Activated CD8-positive, alpha-beta T cell treated with anti-CD3 and anti-CD28 coated beads for 36 hours (primary cell): Measurements from ENCODE around the gene APOBEC3B. TPM values are rescaled to one million over a fixed set of nuclear protein-coding genes. Genes with fewer than 3 reads are reported as not detected.
A peak's percentile ranks its signal among the peaks of the same experiment; 100 is the strongest.
"Not testable (repeated sequence)": the region's sequence is repeated elsewhere in the genome, so short reads cannot be mapped to it uniquely, and the experiment has no call there.

Experiments
- ATAC-seq: fragments of 200-7000 bp; cut with Tn5 transposase; one replicate; pipeline ENCODE4 v1.10.0; 2021; ENCODE audit warnings: mild to moderate bottlenecking, moderate library complexity
- CTCF ChIA-PET: fragments of 350-600 bp; sonication (Branson Sonifier 250); formaldehyde crosslinking; loops from one replicate; lab custom pipeline; 2021; ENCODE audit warnings: antibody characterized with exemption; lab: Charles Lee
- POLR2A ChIA-PET: fragments of 350-600 bp; sonication (Branson Sonifier 250); formaldehyde crosslinking; loops from one replicate; lab custom pipeline; 2021; ENCODE audit warnings: antibody characterized with exemption; lab: Charles Lee
- DNase-seq: peaks from one replicate; pipeline ENCODE4 v3.0.0-alpha.2; 2020
- H3K27ac Mint-ChIP-seq: one replicate; pipeline ENCODE4 v1.8.0; 2021; ENCODE audit warnings: mild to moderate bottlenecking, mixed read lengths
- H3K27me3 Mint-ChIP-seq: one replicate; pipeline ENCODE4 v1.8.0; 2021; ENCODE audit warnings: mixed read lengths
- H3K36me3 Mint-ChIP-seq: one replicate; pipeline ENCODE4 v1.8.0; 2021; ENCODE audit warnings: low read depth, mixed read lengths
- H3K4me1 Mint-ChIP-seq: one replicate; pipeline ENCODE4 v1.8.0; 2021; ENCODE audit warnings: low read depth, mixed read lengths
- H3K4me3 Mint-ChIP-seq: one replicate; pipeline ENCODE4 v1.8.0; 2021; ENCODE audit warnings: mild to moderate bottlenecking, moderate library complexity, mixed read lengths
- H3K9me3 Mint-ChIP-seq: one replicate; pipeline ENCODE4 v1.8.0; 2021; ENCODE audit warnings: mixed read lengths
- intact Hi-C: fragments of 100-400 bp; cut with micrococcal nuclease; formaldehyde crosslinking; loops from one replicate; pipeline ENCODE4 v1.10.0; 2022
- total RNA-seq, 2 experiments: library from RNA; stranded (reverse); gene quantifications; one replicate each; pipeline ENCODE4 v1.2.3, GENCODE V29; 2021
- TF ChIP-seq, protein P1 (sequence below): fragments of 200-600 bp; IDR thresholded peaks from one replicate; pipeline ENCODE4 v1.8.0; 2022; ENCODE audit warnings: antibody characterized with exemption, mild to moderate bottlenecking

The APOBEC3B gene
- total RNA-seq, 2 experiments from 2014 or later: 5.0 to 5.1 TPM

DNA sequence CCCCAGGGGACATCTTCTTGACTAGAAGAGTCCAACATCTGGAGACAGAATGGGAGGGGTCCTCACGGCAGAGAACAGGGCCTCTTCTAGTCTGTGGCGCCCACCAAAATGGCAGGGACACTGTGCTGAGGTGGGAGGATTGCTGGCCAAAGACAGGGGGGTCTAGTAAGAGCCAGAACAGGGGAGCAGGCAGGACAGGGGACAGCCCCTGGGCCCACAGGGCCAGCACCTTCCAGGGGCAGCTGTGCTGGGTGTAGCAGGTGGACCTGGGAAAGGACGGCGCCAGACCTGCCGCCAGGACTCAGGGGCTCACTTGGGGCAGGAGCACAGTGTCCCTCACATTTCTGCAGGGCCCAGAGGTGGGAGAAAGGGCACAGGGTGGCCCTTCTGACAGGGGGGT, 25.6 kb upstream of the APOBEC3B start:
- ChIA-PET POLR2A (interaction anchor here (0.9 to 3.9 kb wide), 2 partner anchors 13 to 24 kb away, joined by 3 to 11 read pairs; no protein-coding TSS in a partner anchor), CTCF (interaction anchor here (1.3 to 3.2 kb wide), 3 partner anchors 17 to 165 kb away, joined by 4 to 17 read pairs (median 10); no protein-coding TSS in a partner anchor)
- H3K9me3 Mint-ChIP-seq: no peaks in the 10 kb centered on the region
- DNase-seq: no peak
- no peak overlapping the region for H3K4me3 Mint-ChIP-seq
- H3K27me3 Mint-ChIP-seq: peaks cover 7% of the 10 kb centered on the region
- intact Hi-C loops: no loop called here
- no peak overlapping the region for H3K27ac Mint-ChIP-seq
- no peaks in the 10 kb centered on the region for H3K36me3 Mint-ChIP-seq
- TF ChIP-seq, protein P1, sequence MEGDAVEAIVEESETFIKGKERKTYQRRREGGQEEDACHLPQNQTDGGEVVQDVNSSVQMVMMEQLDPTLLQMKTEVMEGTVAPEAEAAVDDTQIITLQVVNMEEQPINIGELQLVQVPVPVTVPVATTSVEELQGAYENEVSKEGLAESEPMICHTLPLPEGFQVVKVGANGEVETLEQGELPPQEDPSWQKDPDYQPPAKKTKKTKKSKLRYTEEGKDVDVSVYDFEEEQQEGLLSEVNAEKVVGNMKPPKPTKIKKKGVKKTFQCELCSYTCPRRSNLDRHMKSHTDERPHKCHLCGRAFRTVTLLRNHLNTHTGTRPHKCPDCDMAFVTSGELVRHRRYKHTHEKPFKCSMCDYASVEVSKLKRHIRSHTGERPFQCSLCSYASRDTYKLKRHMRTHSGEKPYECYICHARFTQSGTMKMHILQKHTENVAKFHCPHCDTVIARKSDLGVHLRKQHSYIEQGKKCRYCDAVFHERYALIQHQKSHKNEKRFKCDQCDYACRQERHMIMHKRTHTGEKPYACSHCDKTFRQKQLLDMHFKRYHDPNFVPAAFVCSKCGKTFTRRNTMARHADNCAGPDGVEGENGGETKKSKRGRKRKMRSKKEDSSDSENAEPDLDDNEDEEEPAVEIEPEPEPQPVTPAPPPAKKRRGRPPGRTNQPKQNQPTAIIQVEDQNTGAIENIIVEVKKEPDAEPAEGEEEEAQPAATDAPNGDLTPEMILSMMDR: no peak
- ATAC-seq: no peak
- H3K4me1 Mint-ChIP-seq: peaks cover 28% of the 10 kb centered on the region

DNA sequence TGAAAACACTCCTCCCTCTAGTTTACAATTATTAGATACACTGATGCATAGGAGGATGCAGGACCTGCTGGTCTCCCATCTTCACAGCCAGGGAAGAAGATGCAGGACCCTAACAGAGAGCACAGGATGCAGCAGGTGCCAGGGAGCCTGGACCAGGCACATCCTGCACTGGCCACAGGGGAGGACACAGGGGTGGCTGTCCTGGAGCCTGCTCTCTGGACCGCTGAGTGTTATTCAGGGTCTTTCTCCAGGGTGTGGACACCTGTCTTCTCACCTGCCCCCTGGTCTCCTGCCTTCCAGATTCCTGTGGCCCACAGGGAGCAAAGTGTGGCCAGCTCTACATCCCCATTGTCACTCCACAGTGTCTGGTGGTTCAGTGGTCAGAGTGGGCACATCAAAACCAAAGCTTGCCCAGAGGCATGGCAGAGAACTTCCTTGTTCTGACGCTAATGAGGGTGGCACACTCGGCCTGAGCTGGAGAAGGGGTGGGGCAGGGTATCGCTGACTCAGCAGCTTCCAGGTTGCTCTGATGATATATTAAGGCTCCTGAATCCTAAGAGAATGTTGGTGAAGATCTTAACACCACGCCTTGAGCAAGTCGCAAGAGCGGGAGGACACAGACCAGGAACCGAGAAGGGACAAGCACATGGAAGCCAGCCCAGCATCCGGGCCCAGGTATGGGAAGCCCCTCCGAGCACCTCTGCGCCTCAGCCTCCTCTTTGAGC, 24.9 kb upstream of the APOBEC3B start, which contains the start of gene APOBEC3A:
APOBEC3A (plus strand) TSS at position 564 of the 725 bp plus-strand sequence; CDS start at position 647, 83 bp downstream.
- ChIA-PET POLR2A (no interaction called here), CTCF (no interaction called here)
- no peaks in the 10 kb centered on the region for H3K9me3 Mint-ChIP-seq
- TF ChIP-seq, protein P1: no peak
- no peak for ATAC-seq
- peak; percentile 27 for DNase-seq
- no peaks in the 10 kb centered on the region for H3K36me3 Mint-ChIP-seq
- H3K27me3 Mint-ChIP-seq: peaks cover 7% of the 10 kb centered on the region
- H3K4me3 Mint-ChIP-seq: no peak within 1 kb of the TSS
- peaks cover 28% of the 10 kb centered on the region for H3K4me1 Mint-ChIP-seq
- H3K27ac Mint-ChIP-seq: no peak within 1 kb of the TSS
- intact Hi-C loops: no loop called here

DNA sequence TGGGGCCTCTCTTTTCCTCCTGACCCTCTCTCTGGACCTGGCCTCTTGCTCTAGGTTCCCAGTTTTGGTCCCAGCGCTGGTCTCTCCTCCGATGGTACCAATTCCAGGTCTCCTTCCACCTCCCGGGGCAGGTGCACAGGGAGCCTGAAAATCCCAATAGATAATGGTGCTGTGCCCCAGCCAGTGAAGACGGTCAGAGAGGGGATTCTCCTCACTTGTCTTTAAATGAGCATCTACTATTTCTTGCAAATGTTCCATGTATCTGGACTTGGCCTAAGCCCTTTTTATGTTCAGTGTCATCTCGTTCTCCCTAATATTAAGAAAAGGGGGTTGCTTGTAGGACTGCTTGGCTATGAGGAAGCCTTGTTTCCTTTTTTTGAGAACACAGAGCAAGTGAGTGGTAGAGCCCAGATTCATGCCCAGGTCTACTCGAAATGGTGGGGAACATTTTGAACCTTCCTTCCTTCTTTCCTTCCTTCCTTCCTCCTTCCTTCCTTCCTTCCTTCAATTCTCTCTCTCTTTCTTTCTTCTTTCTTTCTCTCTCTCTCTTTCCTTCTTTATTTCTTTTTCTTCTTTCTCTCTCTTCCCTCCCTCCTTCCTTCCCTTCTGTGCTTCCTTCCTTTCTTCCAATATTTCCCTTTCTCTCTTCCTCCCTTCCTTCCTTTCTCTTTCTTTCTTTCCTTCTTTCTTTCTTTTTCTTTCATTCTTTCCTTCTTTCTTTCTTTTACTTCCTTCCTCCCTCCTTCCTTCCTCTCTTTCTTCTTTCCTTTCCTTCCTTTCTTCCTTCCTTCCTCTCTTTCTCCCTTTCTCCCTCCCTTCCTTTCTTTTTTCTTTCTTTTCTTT, 24.1 kb upstream of the APOBEC3B start:
- no peaks in the 10 kb centered on the region for H3K36me3 Mint-ChIP-seq
- TF ChIP-seq, protein P1: peak; percentile 16
- H3K27ac Mint-ChIP-seq: no peak overlapping the region
- ChIA-PET CTCF (no interaction called here), POLR2A (no interaction called here)
- ATAC-seq: no peak
- no peak overlapping the region for H3K4me3 Mint-ChIP-seq
- peaks cover 24% of the 10 kb centered on the region for H3K4me1 Mint-ChIP-seq
- peaks cover 1% of the 10 kb centered on the region for H3K27me3 Mint-ChIP-seq
- H3K9me3 Mint-ChIP-seq: no peaks in the 10 kb centered on the region
- DNase-seq: no peak
- intact Hi-C loops: no loop called here

DNA sequence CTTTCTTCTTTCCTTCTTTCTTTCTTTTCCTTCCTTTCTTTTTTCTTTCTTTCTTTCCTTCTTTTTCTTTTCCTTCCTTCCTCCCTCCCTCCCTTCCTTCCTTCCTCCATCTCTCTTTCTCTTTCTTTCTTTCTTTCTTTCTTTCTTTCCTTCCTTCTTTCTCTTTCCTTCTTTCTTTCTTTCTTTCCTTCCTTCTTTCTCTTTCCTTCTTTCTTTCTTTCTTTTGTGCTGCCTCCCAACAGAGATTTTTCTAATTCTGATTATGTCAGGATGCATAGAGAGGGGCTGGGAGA, 23.6 kb upstream of the APOBEC3B start:
- H3K4me3 Mint-ChIP-seq, ATAC-seq: not testable (repeated sequence)
- TF ChIP-seq, protein P1: peak; percentile 15

More for the DNA sequence above, 23.6 kb upstream of the APOBEC3B start:
- intact Hi-C loops, H3K27me3 Mint-ChIP-seq, H3K36me3 Mint-ChIP-seq, DNase-seq, H3K9me3 Mint-ChIP-seq, POLR2A ChIA-PET, H3K27ac Mint-ChIP-seq, CTCF ChIA-PET: not testable (repeated sequence)
- H3K4me1 Mint-ChIP-seq: peaks cover 20% of the 10 kb centered on the region
